Colonic mucosa (tissue), 4 donors: Measurements from ENCODE around the gene HDHD2. TPM values are rescaled to one million over a fixed set of nuclear protein-coding genes. Genes with fewer than 3 reads are reported as not detected.
"Not testable (repeated sequence)": the region's sequence is repeated elsewhere in the genome, so short reads cannot be mapped to it uniquely, and the experiment has no call there.

ENCODE experiments used
- DNase-seq: peaks from one replicate; pipeline ENCODE4 v3.0.0-alpha.2; 2020
- H3K27ac ChIP-seq: fragments of 200-600 bp; one replicate; pipeline ENCODE4 v1.8.0; 2021
- H3K27me3 ChIP-seq: fragments of 200-600 bp; one replicate; pipeline ENCODE4 v1.8.0; 2021
- H3K36me3 ChIP-seq: fragments of 200-600 bp; one replicate; pipeline ENCODE4 v1.8.0; 2021
- H3K4me1 ChIP-seq: fragments of 200-600 bp; one replicate; pipeline ENCODE4 v1.8.0; 2021; ENCODE audit warnings: mild to moderate bottlenecking
- H3K4me3 ChIP-seq: fragments of 200-600 bp; one replicate; pipeline ENCODE4 v1.8.0; 2021
- H3K9ac ChIP-seq, 2 donors: one replicate each; pipeline ENCODE4 v1.7.0; 2013; ENCODE audit warnings: control low read depth in 2 of 2, low read depth in 2 of 2, low read length in 2 of 2
- H3K9me3 ChIP-seq: fragments of 200-600 bp; one replicate; pipeline ENCODE4 v1.8.0; 2021
- CTCF ChIP-seq: fragments of 200-600 bp; IDR thresholded peaks from one replicate; pipeline ENCODE4 v1.8.0; 2022; ENCODE audit warnings: antibody characterized with exemption, mild to moderate bottlenecking
- intact Hi-C: fragments of 100-400 bp; cut with DNase I; formaldehyde crosslinking; loops from one replicate; pipeline ENCODE4 v1.14.1; 2022
- total RNA-seq, 2 donors: library from RNA; stranded (reverse); fragmentation: NEBNext Ultra II Directional in 1 of 2; extraction: Animal tissue kit (Norgen Biotek cat#: 25700) in 1 of 2; gene quantifications; one replicate each; pipeline ENCODE4 v1.2.1, GENCODE V29; 2021
- donor health status: healthy.
- donor health status: DM: no; HTN: no; CAD: no.
- donor health status: DM: no; HTN: no; CAD: no.

The HDHD2 gene
- total RNA-seq, 2 donors from 2014 or later: 24.5 to 33.4 TPM

- Histone ChIP-seq H3K9ac (no peak overlapping the region), H3K27me3 (no peaks in the 10 kb centered on the region), H3K4me1 (peaks cover 4% of the 10 kb centered on the region), H3K36me3 (no peaks in the 10 kb centered on the region), H3K9me3 (no peaks in the 10 kb centered on the region), H3K4me3 (no peak overlapping the region), H3K27ac (no peak overlapping the region)
- DNase-seq: no peak
- intact Hi-C loops: no loop called here
- no peak for TF ChIP-seq CTCF
These were observed 22.2 kb upstream of the HDHD2 start for GRCh38 chr18:47172476-47172875.

GRCh38 chr18:47168913-47169312, 18.6 kb upstream of the HDHD2 start:
- DNase-seq: no peak
- no peaks in the 10 kb centered on the region for H3K36me3 ChIP-seq
- no peak overlapping the region for H3K27ac ChIP-seq
- no peak overlapping the region for H3K9ac ChIP-seq
- no peaks in the 10 kb centered on the region for H3K27me3 ChIP-seq
- H3K9me3 ChIP-seq: no peaks in the 10 kb centered on the region
- H3K4me1 ChIP-seq: no peaks in the 10 kb centered on the region
- intact Hi-C loops: no loop called here
- H3K4me3 ChIP-seq: no peak overlapping the region
- no peak for TF ChIP-seq CTCF

GRCh38 chr18:47168509-47168908, 18.2 kb upstream of the HDHD2 start:
- intact Hi-C loops: no loop called here

GRCh38 chr18:47166294-47166693, 16.0 kb upstream of the HDHD2 start:
- DNase-seq: no peak
- H3K4me3 ChIP-seq: no peak overlapping the region
- H3K27ac ChIP-seq: no peak overlapping the region
- intact Hi-C loops: no loop called here
- H3K36me3 ChIP-seq: no peaks in the 10 kb centered on the region
- no peaks in the 10 kb centered on the region for H3K9me3 ChIP-seq
- H3K27me3 ChIP-seq: no peaks in the 10 kb centered on the region
- no peak for TF ChIP-seq CTCF
- no peak overlapping the region for H3K9ac ChIP-seq
- no peaks in the 10 kb centered on the region for H3K4me1 ChIP-seq

More at GRCh38 chr18:47168509-47168908, 18.2 kb upstream of the HDHD2 start:
- Histone ChIP-seq H3K36me3 (no peaks in the 10 kb centered on the region), H3K9me3 (no peaks in the 10 kb centered on the region), H3K27ac (no peak overlapping the region), H3K27me3 (no peaks in the 10 kb centered on the region), H3K4me3 (no peak overlapping the region), H3K4me1 (no peaks in the 10 kb centered on the region), H3K9ac (no peak overlapping the region)
- TF ChIP-seq CTCF: no peak
- no peak for DNase-seq

GRCh38 chr18:47163241-47163640, 12.9 kb upstream of the HDHD2 start:
- H3K27ac ChIP-seq: no peak overlapping the region
- H3K4me1 ChIP-seq: no peaks in the 10 kb centered on the region
- DNase-seq: no peak
- no peaks in the 10 kb centered on the region for H3K36me3 ChIP-seq
- no peak for TF ChIP-seq CTCF
- no peak overlapping the region for H3K4me3 ChIP-seq
- intact Hi-C loops: no loop called here
- no peak overlapping the region for H3K9ac ChIP-seq
- H3K27me3 ChIP-seq: no peaks in the 10 kb centered on the region
- no peaks in the 10 kb centered on the region for H3K9me3 ChIP-seq

- intact Hi-C loops: no loop called here
- H3K36me3 ChIP-seq: no peaks in the 10 kb centered on the region
- DNase-seq: no peak
These were observed 10.0 kb upstream of the HDHD2 start for GRCh38 chr18:47160256-47160655.

GRCh38 chr18:47158404-47158803, 8.1 kb upstream of the HDHD2 start:
- H3K4me3 ChIP-seq, H3K9me3 ChIP-seq, H3K9ac ChIP-seq, DNase-seq, H3K4me1 ChIP-seq, H3K27ac ChIP-seq, intact Hi-C loops, H3K36me3 ChIP-seq, H3K27me3 ChIP-seq: not testable (repeated sequence)

More at GRCh38 chr18:47160256-47160655, 10.0 kb upstream of the HDHD2 start:
- H3K4me1 ChIP-seq: no peaks in the 10 kb centered on the region
- no peak for TF ChIP-seq CTCF
- H3K4me3 ChIP-seq: no peak overlapping the region
- H3K9ac ChIP-seq: no peak overlapping the region
- no peaks in the 10 kb centered on the region for H3K27me3 ChIP-seq
- H3K27ac ChIP-seq: no peak overlapping the region
- H3K9me3 ChIP-seq: no peaks in the 10 kb centered on the region
